Ovary (tissue), 9 donors: ENCODE measurements around the gene PRKCE. TPM values are rescaled to one million over a fixed set of nuclear protein-coding genes. Genes with fewer than 3 reads are reported as not detected.

ENCODE experiments used
- DNase-seq, 5 donors: peaks; one replicate each; pipeline ENCODE4 v3.0.0-alpha.2; 2019 to 2020
- H3K27ac ChIP-seq, 2 donors: fragments of 200-600 bp; one replicate each; pipeline versions ENCODE4 v1.5.1 to v1.8.0; 2019 to 2022
- H3K27me3 ChIP-seq: fragments of 200-600 bp; one replicate; pipeline ENCODE4 v1.8.0; 2022
- H3K36me3 ChIP-seq: fragments of 200-600 bp; sonication (generic); one replicate; pipeline ENCODE4 v1.5.1; 2019
- H3K4me1 ChIP-seq: one replicate; pipeline ENCODE4 v1.8.1; 2013; ENCODE audit warnings: mild to moderate bottlenecking, moderate library complexity; ENCODE audit not compliant: insufficient read depth
- H3K4me3 ChIP-seq: fragments of 200-600 bp; sonication (generic); one replicate; pipeline ENCODE4 v1.5.1; 2017
- H3K9me3 ChIP-seq, 2 donors: fragments of 200-600 bp in 1 of 2; sonication (generic) in 1 of 2; one replicate each; pipeline versions ENCODE4 v1.5.1 to v1.8.1; 2013 to 2019; ENCODE audit warnings: mild to moderate bottlenecking in 1 of 2, moderate library complexity in 1 of 2
- EP300 ChIP-seq: sonication (generic); formaldehyde crosslinking; IDR thresholded peaks from one replicate; pipeline ENCODE4 v1.6.1; 2017; ENCODE audit warnings: antibody characterized with exemption
- POLR2A ChIP-seq: fragments of 450-650 bp; IDR thresholded peaks from one replicate; pipeline ENCODE4 v1.6.1; 2017; ENCODE audit warnings: antibody characterized with exemption, mild to moderate bottlenecking, moderate library complexity
- WGBS, 3 donors: extraction: QIAGEN DNeasy Blood & Tissue Kit in 1 of 3; methylation state at CpG; one replicate each; pipeline versions ENCODE4 v1.1.5 to v1.1.7; 2013 to 2017; 5-methylcytosine and 5-hydroxymethylcytosine counted together
- intact Hi-C, 4 donors: fragments of 100-400 bp; cut with DNase I; formaldehyde crosslinking; loops; one replicate each; pipeline versions ENCODE4 v1.11.0 to v1.15.1; 2022 to 2023
- polyA plus RNA-seq, 2 donors: library from polyadenylated mRNA; stranded (reverse); fragments of 200-250 nt in 1 of 2; fragments of 350-450 nt in 1 of 2; fragmentation: Illumina TruSeq in 1 of 2; extraction: RNeasy Lipid Tissue Mini Kit (QIAGEN cat#74804) in 1 of 2; gene quantifications; one replicate each; pipeline ENCODE4 v1.2.3, GENCODE V29; 2013 to 2014
- total RNA-seq, 7 donors: library from RNA; depleted of rRNA in 2 of 7; stranded (reverse); fragments of >200 nt in 2 of 7; fragmentation: NEBNext Ultra II Directional in 3 of 7; extraction: Animal tissue kit (Norgen Biotek cat#: 25700) in 3 of 7; gene quantifications; one replicate each; pipeline versions ENCODE4 v1.1.0 to v1.2.4, GENCODE V29; 2016 to 2023
- TF ChIP-seq, protein P1 (sequence below), 3 donors: fragments of 450-650 bp in 2 of 3; fragments of 200-600 bp in 1 of 3; IDR thresholded peaks; one replicate each; pipeline versions ENCODE4 v1.5.1 to v1.8.0; 2016 to 2022; ENCODE audit warnings: antibody characterized with exemption in 3 of 3, mild to moderate bottlenecking in 1 of 3
- donor health status: DM: no; HTN: no; CAD: no; lungs with moderate emphysema.
- donor health status: DM: no; HTN: no; CAD: no.
- donor health status: Bipolar disorder and iron deficiency.
- donor health status: DM: yes; HTN: yes; CAD: no.
- donor health status: DM: no; HTN: no; CAD: no.
- donor health status: DM: yes; HTN: yes; CAD: no.

PRKCE gene
- total and polyA plus RNA-seq, 9 donors: 3.1 to 22.8 (median 12.8) TPM

DNA sequence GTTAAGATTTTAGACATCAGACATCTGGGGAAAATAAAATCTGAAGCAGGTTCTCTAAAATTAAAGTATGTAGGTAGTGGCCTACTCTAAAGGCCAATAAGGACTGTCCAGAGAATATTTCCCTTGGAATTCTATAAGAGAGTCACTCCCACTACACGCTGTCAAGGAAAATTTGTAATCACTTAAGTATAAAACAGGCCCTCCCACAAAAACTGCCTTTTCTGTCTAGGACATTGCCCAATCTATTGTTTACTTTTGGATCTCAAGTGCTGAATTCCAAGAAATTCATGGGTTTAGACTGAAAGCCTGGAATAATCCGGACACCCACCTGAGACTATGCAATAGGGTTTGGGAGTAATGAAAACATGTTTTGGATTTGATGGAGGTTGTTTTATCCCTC is 38.7 kb upstream of the PRKCE start:
- TF ChIP-seq POLR2A (no peak), EP300 (no peak)
- TF ChIP-seq, protein P1, sequence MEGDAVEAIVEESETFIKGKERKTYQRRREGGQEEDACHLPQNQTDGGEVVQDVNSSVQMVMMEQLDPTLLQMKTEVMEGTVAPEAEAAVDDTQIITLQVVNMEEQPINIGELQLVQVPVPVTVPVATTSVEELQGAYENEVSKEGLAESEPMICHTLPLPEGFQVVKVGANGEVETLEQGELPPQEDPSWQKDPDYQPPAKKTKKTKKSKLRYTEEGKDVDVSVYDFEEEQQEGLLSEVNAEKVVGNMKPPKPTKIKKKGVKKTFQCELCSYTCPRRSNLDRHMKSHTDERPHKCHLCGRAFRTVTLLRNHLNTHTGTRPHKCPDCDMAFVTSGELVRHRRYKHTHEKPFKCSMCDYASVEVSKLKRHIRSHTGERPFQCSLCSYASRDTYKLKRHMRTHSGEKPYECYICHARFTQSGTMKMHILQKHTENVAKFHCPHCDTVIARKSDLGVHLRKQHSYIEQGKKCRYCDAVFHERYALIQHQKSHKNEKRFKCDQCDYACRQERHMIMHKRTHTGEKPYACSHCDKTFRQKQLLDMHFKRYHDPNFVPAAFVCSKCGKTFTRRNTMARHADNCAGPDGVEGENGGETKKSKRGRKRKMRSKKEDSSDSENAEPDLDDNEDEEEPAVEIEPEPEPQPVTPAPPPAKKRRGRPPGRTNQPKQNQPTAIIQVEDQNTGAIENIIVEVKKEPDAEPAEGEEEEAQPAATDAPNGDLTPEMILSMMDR (IDR thresholded peaks at IDR 0.05): no peak
- no peaks in the 10 kb centered on the region for H3K27me3 ChIP-seq
- no peaks in the 10 kb centered on the region for H3K9me3 ChIP-seq
- no peaks in the 10 kb centered on the region for H3K4me1 ChIP-seq
- 31 to 35% (median 32%) methylated on average over 2 of the region's 2 CpGs for WGBS, 3 donors
- no peak overlapping the region for H3K4me3 ChIP-seq
- H3K36me3 ChIP-seq: no peaks in the 10 kb centered on the region
- intact Hi-C loops: no loop called here
- no peak for DNase-seq
- H3K27ac ChIP-seq: no peak overlapping the region

DNA sequence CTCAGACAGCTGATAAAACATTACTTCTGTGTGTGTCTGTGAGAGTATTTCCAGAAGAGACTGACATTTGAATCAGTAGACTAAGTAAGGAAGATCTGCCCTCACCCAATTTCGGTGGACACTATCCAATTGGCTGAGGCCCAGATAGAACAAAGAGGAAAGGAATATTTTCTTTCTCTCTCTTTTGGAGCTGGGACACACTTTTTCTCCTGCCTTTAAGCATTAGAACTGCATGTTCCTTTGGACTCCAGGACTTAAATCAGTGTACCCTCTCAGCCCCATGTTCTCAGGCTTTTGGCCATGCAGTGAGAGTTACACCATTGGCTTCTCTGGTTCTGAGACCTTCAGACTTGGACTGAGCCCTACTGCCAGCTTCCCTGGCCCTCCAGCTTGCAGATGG is 37.1 kb upstream of the PRKCE start:
- Histone ChIP-seq H3K9me3 (no peaks in the 10 kb centered on the region), H3K27ac (no peak overlapping the region), H3K4me3 (no peak overlapping the region), H3K4me1 (no peaks in the 10 kb centered on the region), H3K36me3 (no peaks in the 10 kb centered on the region), H3K27me3 (no peaks in the 10 kb centered on the region)
- TF ChIP-seq, protein P1 (IDR thresholded peaks at IDR 0.05): no peak
- TF ChIP-seq POLR2A (no peak), EP300 (no peak)
- DNase-seq: peak in 2 of 5 donors; percentile 26 to 34
- 36 to 60% (median 47%) methylated on average over 1 of the region's 1 CpG for WGBS, 3 donors
- intact Hi-C loops: no loop called here

DNA sequence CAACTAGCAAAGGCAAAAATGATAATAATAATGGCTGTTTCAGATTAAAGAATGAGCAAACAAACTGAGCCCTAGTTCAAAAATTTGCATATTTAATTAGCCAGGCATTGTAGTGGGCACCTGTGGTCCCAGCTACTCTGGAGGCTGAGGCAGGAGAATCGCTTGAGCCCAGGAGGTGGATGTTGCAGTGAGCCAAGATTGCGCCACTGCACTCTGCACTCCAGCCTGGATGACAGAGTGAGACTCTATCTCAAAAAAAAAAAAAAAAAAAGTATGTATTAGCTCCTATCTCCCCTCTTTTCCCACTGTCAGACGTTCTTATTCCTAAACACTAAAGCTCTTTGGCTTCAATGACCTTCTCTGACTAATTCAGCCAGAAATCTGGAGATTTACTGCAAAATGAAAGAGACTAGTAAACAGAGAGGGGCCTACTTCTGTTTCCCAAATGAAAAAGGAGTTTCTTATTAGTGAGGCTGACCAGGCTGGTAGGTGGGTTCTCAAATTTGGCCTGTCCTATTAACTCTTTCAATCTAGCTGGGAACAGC is 36.5 kb upstream of the PRKCE start:
- TF ChIP-seq POLR2A: no peak
- no peak for TF ChIP-seq EP300
- TF ChIP-seq, protein P1 (IDR thresholded peaks at IDR 0.05): no peak
- no peak for DNase-seq
- H3K9me3 ChIP-seq: no peaks in the 10 kb centered on the region
- intact Hi-C loops: no loop called here
- 53 to 67% (median 63%) methylated on average over 3 of the region's 3 CpGs for WGBS, 3 donors
- H3K27ac ChIP-seq: no peak overlapping the region
- H3K4me3 ChIP-seq: no peak overlapping the region
- no peaks in the 10 kb centered on the region for H3K4me1 ChIP-seq
- no peaks in the 10 kb centered on the region for H3K36me3 ChIP-seq
- no peaks in the 10 kb centered on the region for H3K27me3 ChIP-seq

DNA sequence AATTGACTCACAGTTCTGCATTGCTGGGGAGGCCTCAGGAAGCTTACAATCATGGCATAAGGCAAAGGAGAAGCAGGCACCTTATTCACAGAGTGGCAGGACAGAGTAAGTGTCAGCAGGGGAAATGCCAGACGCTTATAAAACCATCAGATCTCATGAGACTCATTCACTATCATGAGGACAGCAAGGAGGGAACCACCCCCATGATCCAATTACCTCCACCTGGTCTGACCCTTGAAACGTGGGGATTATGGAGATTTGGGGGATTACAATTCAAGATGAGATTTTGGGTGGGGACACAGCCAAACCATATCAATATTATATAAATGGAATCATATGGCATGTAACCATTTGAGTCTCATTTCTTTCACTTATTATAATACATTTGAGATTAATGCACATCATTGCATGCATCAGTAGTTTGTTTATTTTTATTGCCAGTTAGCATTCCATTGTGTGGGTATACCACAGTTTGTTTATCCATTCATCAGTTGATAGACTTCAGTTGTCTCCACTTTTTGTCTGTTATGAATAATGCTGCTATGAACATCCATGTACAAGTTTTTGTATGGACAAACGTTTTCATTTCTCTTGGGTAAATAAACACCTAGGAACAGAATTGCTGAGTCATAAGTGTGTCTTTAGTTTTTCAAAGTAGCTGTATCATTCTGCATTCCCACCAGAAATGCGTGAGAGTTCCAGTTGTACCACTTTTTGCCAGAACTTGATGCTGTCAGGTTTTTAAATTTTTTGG is 34.6 kb upstream of the PRKCE start:
- DNase-seq: no peak

More for the DNA sequence above, 34.6 kb upstream of the PRKCE start:
- intact Hi-C loops: no loop called here
- WGBS, 3 donors: 41 to 47% (median 41%) methylated on average over 4 of the region's 4 CpGs
- no peaks in the 10 kb centered on the region for H3K27me3 ChIP-seq
- no peaks in the 10 kb centered on the region for H3K36me3 ChIP-seq
- TF ChIP-seq, protein P1 (IDR thresholded peaks at IDR 0.05): no peak
- no peak for TF ChIP-seq EP300
- TF ChIP-seq POLR2A: no peak
- no peaks in the 10 kb centered on the region for H3K9me3 ChIP-seq
- H3K27ac ChIP-seq: no peak overlapping the region
- no peaks in the 10 kb centered on the region for H3K4me1 ChIP-seq
- H3K4me3 ChIP-seq: no peak overlapping the region
